GM20431 (cell line): Measurements from ENCODE around the gene GRM1.

Source experiments
- in situ Hi-C: fragments of 300-500 bp; cut with MseI, MboI; formaldehyde crosslinking; loops from one replicate; pipeline ENCODE4 v1.15.0; 2020; ENCODE audit warnings: low sequenced_read_pairs; ENCODE audit not compliant: unreplicated experiment

GRM1 gene

GRCh38 chr6:146028851-146029572, at the start of gene GRM1:
GRM1 (plus strand) TSS chr6:146029062; CDS start chr6:146029518, 456 bp downstream.
- in situ Hi-C loops: loop anchor here (25.0 kb wide), 1 partner anchor 683 kb away; no protein-coding TSS in a partner anchor

GRCh38 chr6:146009338-146009737, 19.5 kb upstream of the GRM1 start:
- in situ Hi-C loops: no loop called here

GRCh38 chr6:146014233-146014632, 14.6 kb upstream of the GRM1 start:
- in situ Hi-C loops: no loop called here

GRCh38 chr6:146017672-146018071, 11.2 kb upstream of the GRM1 start:
- in situ Hi-C loops: no loop called here

GRCh38 chr6:146026873-146027272, 2.0 kb upstream of the GRM1 start:
- in situ Hi-C loops: loop anchor here (25.0 kb wide), 1 partner anchor 685 kb away; no protein-coding TSS in a partner anchor

- in situ Hi-C loops: loop anchor here (25.0 kb wide), 1 partner anchor 685 kb away; no protein-coding TSS in a partner anchor
Observed at GRCh38 chr6:146027586-146028251, 1.1 kb upstream of the GRM1 start.

GRCh38 chr6:146028252-146028795, 538 bp upstream of the GRM1 start:
- in situ Hi-C loops: loop anchor here (25.0 kb wide), 1 partner anchor 684 kb away; no protein-coding TSS in a partner anchor

GRCh38 chr6:146029573-146030184, 817 bp downstream of the GRM1 start:
- in situ Hi-C loops: loop anchor here (25.0 kb wide), 1 partner anchor 683 kb away; no protein-coding TSS in a partner anchor

- in situ Hi-C loops: loop anchor here (25.0 kb wide), 1 partner anchor 680 kb away; no protein-coding TSS in a partner anchor
Observed at GRCh38 chr6:146032387-146032786, 3.5 kb downstream of the GRM1 start.

- in situ Hi-C loops: loop anchor here (25.0 kb wide), 1 partner anchor 672 kb away; no protein-coding TSS in a partner anchor
Observed at GRCh38 chr6:146040360-146040759, 11.5 kb downstream of the GRM1 start.

GRCh38 chr6:146041282-146041681, 12.4 kb downstream of the GRM1 start:
- in situ Hi-C loops: loop anchor here (25.0 kb wide), 1 partner anchor 671 kb away; no protein-coding TSS in a partner anchor

GRCh38 chr6:146047371-146047770, 18.5 kb downstream of the GRM1 start:
- in situ Hi-C loops: loop anchor here (25.0 kb wide), 1 partner anchor 665 kb away; no protein-coding TSS in a partner anchor

GRCh38 chr6:146050168-146050567, 21.3 kb downstream of the GRM1 start:
- in situ Hi-C loops: no loop called here

- in situ Hi-C loops: no loop called here
Observed at GRCh38 chr6:146056506-146056905, 27.6 kb downstream of the GRM1 start.

- in situ Hi-C loops: no loop called here
Observed at GRCh38 chr6:146065690-146066089, 36.8 kb downstream of the GRM1 start.

GRCh38 chr6:146066506-146066905, 37.6 kb downstream of the GRM1 start:
- in situ Hi-C loops: no loop called here

GRCh38 chr6:146071781-146072180, 42.9 kb downstream of the GRM1 start:
- in situ Hi-C loops: no loop called here

GRCh38 chr6:146077992-146078391, 49.1 kb downstream of the GRM1 start:
- in situ Hi-C loops: no loop called here

- in situ Hi-C loops: no loop called here
Observed at GRCh38 chr6:146087386-146087785, 58.5 kb downstream of the GRM1 start.

GRCh38 chr6:146090474-146090873, 61.6 kb downstream of the GRM1 start:
- in situ Hi-C loops: no loop called here
